ENCODE results near the gene CCL22.

- TF ChIP-seq FOSL2 (IDR thresholded peaks at IDR 0.05) (no peak), FOSL2 (CRISPR knock-in tag; IDR thresholded peaks at IDR 0.05) (no peak), CTCF (IDR thresholded peaks at IDR 0.05) (no peak), POLR2AphosphoS2 (conservative IDR thresholded peaks at IDR 0.05; ENCODE audit: low read length) (no peak), POLR2A (IDR thresholded peaks at IDR 0.05; ENCODE audit: low read length) (no peak), EP300 (IDR thresholded peaks at IDR 0.05) (no peak), NR3C1 (IDR thresholded peaks at IDR 0.05) (no peak), JUN (IDR thresholded peaks at IDR 0.05) (no peak), REST (IDR thresholded peaks at IDR 0.05) (no peak), TP53 (CRISPR knock-in tag; IDR thresholded peaks at IDR 0.05) (no peak), SREBF2 (IDR thresholded peaks at IDR 0.05) (no peak), ZSCAN20 (CRISPR knock-in tag; IDR thresholded peaks at IDR 0.05) (no peak), ELK1 (IDR thresholded peaks at IDR 0.05; ENCODE audit: low read depth, low read length) (no peak), CBX8 (IDR thresholded peaks at IDR 0.05) (no peak), EHF (CRISPR knock-in tag; IDR thresholded peaks at IDR 0.05) (no peak)
These were observed 16.9 kb upstream of the CCL22 start for GRCh38 chr16:57341441-57342303.

Measured in A549 (cell line).